HCT116 (cell line): ENCODE data around the gene STX10. TPM values are rescaled to one million over a fixed set of nuclear protein-coding genes. Genes with fewer than 3 reads are reported as not detected.

Source experiments
- ATAC-seq: fragments of 200-7000 bp; cut with Tn5 transposase; 2 replicates; pipeline ENCODE4 v1.9.1; 2020; ENCODE audit warnings: mild to moderate bottlenecking, moderate library complexity
- BruUV-seq: library from RNA; stranded (reverse); fragments of 400-500 nt; replicated peaks from 2 replicates; lab custom pipeline; 2021; lab: Mats Ljungman, UMichigan
- CTCF ChIA-PET: fragments of 300-600 bp; sonication (Branson Sonifier 250); formaldehyde crosslinking; loops from one replicate; lab custom pipeline; 2021; ENCODE audit warnings: antibody characterized with exemption; lab: Charles Lee
- POLR2A ChIA-PET: fragments of 300-600, 350-600 bp; sonication (Branson Sonifier 250); formaldehyde crosslinking; loops from one replicate; lab custom pipeline; 2021; ENCODE audit warnings: antibody characterized with exemption; lab: Charles Lee
- RAD21 ChIA-PET, 2 experiments: fragments of 300-600 bp; sonication (Branson Sonifier 250); formaldehyde crosslinking; loops; one replicate each; lab custom pipeline; 2023; ENCODE audit warnings: low total read pairs in 2 of 2; ENCODE audit not compliant: uncharacterized antibody in 2 of 2, unreplicated experiment in 2 of 2, low non-redundant PET in 1 of 2; lab: Charles Lee
- DNase-seq: peaks from one replicate; pipeline ENCODE4 v3.0.0-alpha.2; 2010; ENCODE audit warnings: low read depth, low spot score
- H2AFZ ChIP-seq: fragments of 200-600 bp; shearing (Covaris generic), sonication (generic); 2 replicates; pipeline ENCODE4 v1.6.1; 2017; ENCODE audit warnings: low read depth, mixed run types, mixed read lengths, antibody characterized with exemption, low read length; ENCODE audit not compliant: poor library complexity, severe bottlenecking
- H3K27ac ChIP-seq: 2 replicates; pipeline ENCODE4 v1.5.1; 2012; ENCODE audit warnings: low read depth, low read length
- H3K27me3 ChIP-seq: fragments of 200-600 bp; sonication (generic); 2 replicates; pipeline ENCODE4 v1.6.1; 2016; ENCODE audit warnings: mixed run types, low read length, mixed read lengths; ENCODE audit not compliant: insufficient read depth
- H3K36me3 ChIP-seq, 2 experiments: fragments of 200-500 bp in 1 of 2; fragments of 200-600 bp in 1 of 2; sonication (Bioruptor generic) in 1 of 2; sonication (generic) in 1 of 2; 2 replicates each; pipeline versions ENCODE4 v1.5.1 to v1.6.1; 2014 to 2016; ENCODE audit warnings: low read length in 2 of 2, inconsistent platforms in 1 of 2, mixed read lengths in 1 of 2, mixed run types in 1 of 2; ENCODE audit not compliant: insufficient read depth in 2 of 2, control insufficient read depth in 1 of 2
- H3K4me1 ChIP-seq, 2 experiments: fragments of 200-600 bp in 1 of 2; sonication (generic) in 1 of 2; 2 replicates each; pipeline versions ENCODE4 v1.5.1 to v1.6.1; 2012 to 2017; ENCODE audit warnings: low read length in 2 of 2, inconsistent platforms in 1 of 2, mild to moderate bottlenecking in 1 of 2, mixed read lengths in 1 of 2, mixed run types in 1 of 2, moderate library complexity in 1 of 2; ENCODE audit not compliant: insufficient read depth in 2 of 2, control insufficient read depth in 1 of 2
- H3K4me2 ChIP-seq: fragments of 200-600 bp; sonication (generic); 2 replicates; pipeline ENCODE4 v1.6.1; 2017; ENCODE audit warnings: mixed run types, low read length, mixed read lengths
- H3K4me3 ChIP-seq, 2 experiments: fragments of 200-600 bp in 1 of 2; sonication (generic) in 1 of 2; replicated peaks in 1 of 2; 2 replicates each; pipeline ENCODE4 v1.5.1; 2011 to 2016; ENCODE audit warnings: low read length in 2 of 2, control low read depth in 1 of 2, low read depth in 1 of 2, mild to moderate bottlenecking in 1 of 2, mixed read lengths in 1 of 2, mixed run types in 1 of 2
- H3K79me2 ChIP-seq: fragments of 200-600 bp; sonication (generic); 2 replicates; pipeline ENCODE4 v1.6.1; 2017; ENCODE audit warnings: mild to moderate bottlenecking, mixed run types, low read length, moderate library complexity, mixed read lengths; ENCODE audit not compliant: insufficient read depth
- H3K9ac ChIP-seq: fragments of 200-600 bp; sonication (generic); 2 replicates; pipeline ENCODE4 v1.6.1; 2016; ENCODE audit warnings: low read length, mixed read lengths
- H3K9me2 ChIP-seq: fragments of 200-600 bp; sonication (generic), shearing (Covaris generic); 2 replicates; pipeline ENCODE4 v1.6.1; 2017; ENCODE audit warnings: mixed run types, mild to moderate bottlenecking, moderate library complexity; ENCODE audit not compliant: insufficient read depth
- H3K9me3 ChIP-seq, 2 experiments: fragments of 200-500 bp in 1 of 2; fragments of 200-600 bp in 1 of 2; sonication (Bioruptor generic) in 1 of 2; sonication (generic) in 1 of 2; 2 replicates each; pipeline ENCODE4 v1.6.1; 2014 to 2017; ENCODE audit warnings: low read length in 2 of 2, mixed read lengths in 2 of 2, inconsistent platforms in 1 of 2, low read depth in 1 of 2, mild to moderate bottlenecking in 1 of 2, mixed run types in 1 of 2, moderate library complexity in 1 of 2; ENCODE audit not compliant: control insufficient read depth in 1 of 2, insufficient read depth in 1 of 2
- H4K20me1 ChIP-seq: fragments of 200-600 bp; sonication (generic), shearing (Covaris generic); 2 replicates; pipeline ENCODE4 v1.6.1; 2017; ENCODE audit warnings: mixed run types, mild to moderate bottlenecking, moderate library complexity; ENCODE audit not compliant: insufficient read depth
- CBX3 ChIP-seq: IDR thresholded peaks from 2 replicates; pipeline ENCODE4 v1.6.1; 2012; ENCODE audit warnings: low read depth
- CEBPB ChIP-seq: IDR thresholded peaks from 2 replicates; pipeline ENCODE4 v1.6.1; 2012; ENCODE audit warnings: low read depth
- EGR1 ChIP-seq: IDR thresholded peaks from 2 replicates; pipeline ENCODE4 v1.6.1; 2012; ENCODE audit warnings: low read depth
- EZH2phosphoT487 ChIP-seq: fragments of 200-600 bp; IDR thresholded peaks from 2 replicates; pipeline ENCODE4 v1.6.1; 2018; ENCODE audit warnings: antibody characterized with exemption, borderline replicate concordance
- FOSL1 ChIP-seq: IDR thresholded peaks from 2 replicates; pipeline ENCODE4 v1.6.1; 2012; ENCODE audit warnings: low read depth
- POLR2A ChIP-seq: IDR thresholded peaks from 2 replicates; pipeline ENCODE4 v1.7.0; 2011; ENCODE audit warnings: borderline replicate concordance; ENCODE audit not compliant: insufficient read depth, insufficient read length; ENCODE audit errors: extremely low read depth
- RAD21 ChIP-seq: IDR thresholded peaks from 2 replicates; pipeline ENCODE4 v1.6.1; 2012; ENCODE audit warnings: low read depth, mild to moderate bottlenecking
- SIN3A ChIP-seq: IDR thresholded peaks from 2 replicates; pipeline ENCODE4 v1.6.1; 2012; ENCODE audit warnings: low read depth
- SP1 ChIP-seq: IDR thresholded peaks from 2 replicates; pipeline ENCODE4 v1.6.1; 2012; ENCODE audit warnings: low read depth
- TCF7L2 ChIP-seq: IDR thresholded peaks from 2 replicates; pipeline ENCODE4 v1.7.0; 2011; ENCODE audit warnings: borderline replicate concordance, inconsistent platforms; ENCODE audit not compliant: insufficient read depth, insufficient read length; ENCODE audit errors: extremely low read depth
- YY1 ChIP-seq: IDR thresholded peaks from 2 replicates; pipeline ENCODE4 v1.6.1; 2011; ENCODE audit warnings: low read length, low read depth, moderate library complexity, mild to moderate bottlenecking; ENCODE audit not compliant: insufficient replicate concordance; ENCODE audit errors: extremely low read depth
- intact Hi-C: fragments of 100-400 bp; cut with micrococcal nuclease; formaldehyde crosslinking; loops from 2 replicates; pipeline ENCODE4 v1.10.0; 2022
- total RNA-seq: library from RNA; stranded (reverse); gene quantifications from one replicate; pipeline ENCODE4 v1.2.1, GENCODE V29; 2021; ENCODE audit not compliant: unreplicated experiment
- TF ChIP-seq, protein P1 (sequence below): IDR thresholded peaks from 2 replicates; pipeline ENCODE4 v1.6.1; 2012; ENCODE audit warnings: low read depth
- TF ChIP-seq, protein P2 (sequence below): IDR thresholded peaks from 2 replicates; pipeline ENCODE4 v1.6.1; 2012
- TF ChIP-seq, protein P3 (sequence below), 3 experiments: fragments of 200-600 bp in 1 of 3; sonication (generic) in 1 of 3; IDR thresholded peaks in 2 of 3; conservative IDR thresholded peaks in 1 of 3; 2 replicates each; pipeline ENCODE4 v1.5.1; 2012 to 2017; ENCODE audit warnings: low read depth in 2 of 3, low read length in 2 of 3, antibody characterized with exemption in 1 of 3, borderline replicate concordance in 1 of 3, control low read depth in 1 of 3, mild to moderate bottlenecking in 1 of 3, mixed read lengths in 1 of 3, mixed run types in 1 of 3, moderate library complexity in 1 of 3; ENCODE audit not compliant: insufficient read depth in 1 of 3

Gene STX10
- total RNA-seq, 1 experiment from 2014 or later: 149 TPM

DNA sequence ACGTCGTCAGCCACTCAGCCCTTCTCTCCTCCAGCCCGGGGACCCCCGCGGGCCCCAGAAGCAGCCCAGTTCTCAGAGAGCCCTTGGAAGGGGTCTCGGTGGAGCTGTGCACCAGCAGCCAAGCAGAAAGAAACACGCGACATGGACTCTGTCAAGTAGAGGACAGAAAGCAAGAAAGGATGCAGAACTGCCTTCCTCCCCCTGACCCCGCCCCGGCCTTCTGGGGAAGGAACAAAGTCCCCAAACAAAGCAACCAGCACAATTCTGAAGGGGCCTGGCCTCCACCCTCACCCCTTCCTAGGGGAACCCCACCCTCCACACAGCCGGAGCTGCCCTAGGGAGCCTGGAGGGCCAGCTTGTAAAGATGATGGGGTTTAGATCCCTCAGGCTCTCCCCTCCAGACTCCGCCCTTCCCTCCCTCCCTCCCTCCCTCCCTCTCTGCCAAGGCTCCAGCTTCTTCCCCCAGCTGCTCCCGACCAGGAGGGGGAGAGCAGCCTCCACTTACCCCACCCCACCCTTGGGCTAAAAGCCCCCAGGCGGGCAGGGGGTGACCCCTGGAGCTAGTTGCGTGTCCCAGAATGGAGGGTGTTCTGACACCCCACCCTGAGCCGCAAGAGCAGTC is 55.3 kb downstream of the STX10 start:
- ChIA-PET POLR2A (interaction anchor here (1.0 to 1.8 kb wide), 2 partner anchors 112 to 117 kb away, joined by 3 to 6 read pairs; no protein-coding TSS in a partner anchor), RAD21 (interaction anchor here (1.3 to 2.5 kb wide), 7 partner anchors 34 to 130 kb away, joined by 6 to 25 read pairs (median 7); no protein-coding TSS in a partner anchor), CTCF (interaction anchor here (0.9 to 6.6 kb wide), 11 partner anchors 11 to 129 kb away, joined by 3 to 94 read pairs (median 5); partner anchors contain the start of genes IER2, NACC1 and STX10)
- H3K4me1 ChIP-seq: peaks cover 6 to 32% of the 10 kb centered on the region in 2 experiments; a peak in 3 of 4 replicates
- H3K27ac ChIP-seq: no peak overlapping the region
- no peak overlapping the region for H3K4me3 ChIP-seq
- no peaks in the 10 kb centered on the region for H3K9me2 ChIP-seq
- intact Hi-C loops: loop anchor here (1.0 to 5.0 kb wide), 2 partner anchors 63 to 112 kb away; no protein-coding TSS in a partner anchor
- no peaks in the 10 kb centered on the region for H3K27me3 ChIP-seq
- no peak for ATAC-seq
- no peak overlapping the region for H3K4me2 ChIP-seq
- no peak overlapping the region for H3K9ac ChIP-seq
- DNase-seq: no peak
- H3K9me3 ChIP-seq: no peaks in the 10 kb centered on the region
- H4K20me1 ChIP-seq: no peaks in the 10 kb centered on the region
- H2AFZ ChIP-seq: no peak overlapping the region
- no peak for TF ChIP-seq YY1
- no peak for TF ChIP-seq CEBPB
- TF ChIP-seq, protein P1, sequence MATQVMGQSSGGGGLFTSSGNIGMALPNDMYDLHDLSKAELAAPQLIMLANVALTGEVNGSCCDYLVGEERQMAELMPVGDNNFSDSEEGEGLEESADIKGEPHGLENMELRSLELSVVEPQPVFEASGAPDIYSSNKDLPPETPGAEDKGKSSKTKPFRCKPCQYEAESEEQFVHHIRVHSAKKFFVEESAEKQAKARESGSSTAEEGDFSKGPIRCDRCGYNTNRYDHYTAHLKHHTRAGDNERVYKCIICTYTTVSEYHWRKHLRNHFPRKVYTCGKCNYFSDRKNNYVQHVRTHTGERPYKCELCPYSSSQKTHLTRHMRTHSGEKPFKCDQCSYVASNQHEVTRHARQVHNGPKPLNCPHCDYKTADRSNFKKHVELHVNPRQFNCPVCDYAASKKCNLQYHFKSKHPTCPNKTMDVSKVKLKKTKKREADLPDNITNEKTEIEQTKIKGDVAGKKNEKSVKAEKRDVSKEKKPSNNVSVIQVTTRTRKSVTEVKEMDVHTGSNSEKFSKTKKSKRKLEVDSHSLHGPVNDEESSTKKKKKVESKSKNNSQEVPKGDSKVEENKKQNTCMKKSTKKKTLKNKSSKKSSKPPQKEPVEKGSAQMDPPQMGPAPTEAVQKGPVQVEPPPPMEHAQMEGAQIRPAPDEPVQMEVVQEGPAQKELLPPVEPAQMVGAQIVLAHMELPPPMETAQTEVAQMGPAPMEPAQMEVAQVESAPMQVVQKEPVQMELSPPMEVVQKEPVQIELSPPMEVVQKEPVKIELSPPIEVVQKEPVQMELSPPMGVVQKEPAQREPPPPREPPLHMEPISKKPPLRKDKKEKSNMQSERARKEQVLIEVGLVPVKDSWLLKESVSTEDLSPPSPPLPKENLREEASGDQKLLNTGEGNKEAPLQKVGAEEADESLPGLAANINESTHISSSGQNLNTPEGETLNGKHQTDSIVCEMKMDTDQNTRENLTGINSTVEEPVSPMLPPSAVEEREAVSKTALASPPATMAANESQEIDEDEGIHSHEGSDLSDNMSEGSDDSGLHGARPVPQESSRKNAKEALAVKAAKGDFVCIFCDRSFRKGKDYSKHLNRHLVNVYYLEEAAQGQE: no peak
- no peak for TF ChIP-seq SIN3A
- no peak for TF ChIP-seq TCF7L2
- TF ChIP-seq EGR1: no peak
- TF ChIP-seq EZH2phosphoT487: no peak
- no peak for TF ChIP-seq FOSL1
- TF ChIP-seq POLR2A: no peak
- TF ChIP-seq, protein P2, sequence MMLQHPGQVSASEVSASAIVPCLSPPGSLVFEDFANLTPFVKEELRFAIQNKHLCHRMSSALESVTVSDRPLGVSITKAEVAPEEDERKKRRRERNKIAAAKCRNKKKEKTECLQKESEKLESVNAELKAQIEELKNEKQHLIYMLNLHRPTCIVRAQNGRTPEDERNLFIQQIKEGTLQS: no peak
- no peak for TF ChIP-seq CBX3
- TF ChIP-seq SP1: no peak
- TF ChIP-seq RAD21: no peak
- TF ChIP-seq, protein P3, sequence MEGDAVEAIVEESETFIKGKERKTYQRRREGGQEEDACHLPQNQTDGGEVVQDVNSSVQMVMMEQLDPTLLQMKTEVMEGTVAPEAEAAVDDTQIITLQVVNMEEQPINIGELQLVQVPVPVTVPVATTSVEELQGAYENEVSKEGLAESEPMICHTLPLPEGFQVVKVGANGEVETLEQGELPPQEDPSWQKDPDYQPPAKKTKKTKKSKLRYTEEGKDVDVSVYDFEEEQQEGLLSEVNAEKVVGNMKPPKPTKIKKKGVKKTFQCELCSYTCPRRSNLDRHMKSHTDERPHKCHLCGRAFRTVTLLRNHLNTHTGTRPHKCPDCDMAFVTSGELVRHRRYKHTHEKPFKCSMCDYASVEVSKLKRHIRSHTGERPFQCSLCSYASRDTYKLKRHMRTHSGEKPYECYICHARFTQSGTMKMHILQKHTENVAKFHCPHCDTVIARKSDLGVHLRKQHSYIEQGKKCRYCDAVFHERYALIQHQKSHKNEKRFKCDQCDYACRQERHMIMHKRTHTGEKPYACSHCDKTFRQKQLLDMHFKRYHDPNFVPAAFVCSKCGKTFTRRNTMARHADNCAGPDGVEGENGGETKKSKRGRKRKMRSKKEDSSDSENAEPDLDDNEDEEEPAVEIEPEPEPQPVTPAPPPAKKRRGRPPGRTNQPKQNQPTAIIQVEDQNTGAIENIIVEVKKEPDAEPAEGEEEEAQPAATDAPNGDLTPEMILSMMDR (IDR thresholded peaks at IDR 0.05 in 2 of 3, conservative IDR thresholded peaks at IDR 0.05 in 1 of 3; ENCODE audit: borderline replicate concordance in 1 of 3, insufficient read depth in 1 of 3, low read depth in 2 of 3, low read length in 2 of 3): no peak
- no peaks in the 10 kb centered on the region for H3K79me2 ChIP-seq
- no peaks in the 10 kb centered on the region for H3K36me3 ChIP-seq
- no TSS peak for BruUV-seq
